GM18867 (cell line): ENCODE results near the gene MCC.

ENCODE experiments used
- ATAC-seq: cut with Tn5 transposase; IDR thresholded peaks from one replicate; pipeline ENCODE4 v1.9.1; 2021; ENCODE audit warnings: mild to moderate bottlenecking, moderate library complexity; ENCODE audit not compliant: unreplicated experiment

MCC gene

DNA sequence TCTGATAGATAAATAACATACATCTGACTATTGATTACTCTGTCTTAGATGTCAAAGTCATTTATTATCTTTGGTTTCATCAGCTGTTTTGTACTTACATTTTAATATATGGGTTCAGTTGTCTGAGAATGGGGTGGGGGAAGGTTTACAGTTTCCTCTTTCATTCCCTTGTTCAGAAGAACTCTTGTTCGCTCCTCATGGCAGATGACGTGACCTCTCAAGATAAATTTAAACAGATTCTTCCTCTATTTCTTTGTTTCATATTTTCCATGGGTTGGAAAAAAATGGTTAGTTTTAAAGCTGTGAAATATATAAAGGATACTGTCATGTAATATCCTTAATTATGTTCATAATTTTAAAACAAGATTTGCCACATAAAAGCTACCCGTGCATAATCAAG, 114.8 kb downstream of the MCC start:
- ATAC-seq = no peak

DNA sequence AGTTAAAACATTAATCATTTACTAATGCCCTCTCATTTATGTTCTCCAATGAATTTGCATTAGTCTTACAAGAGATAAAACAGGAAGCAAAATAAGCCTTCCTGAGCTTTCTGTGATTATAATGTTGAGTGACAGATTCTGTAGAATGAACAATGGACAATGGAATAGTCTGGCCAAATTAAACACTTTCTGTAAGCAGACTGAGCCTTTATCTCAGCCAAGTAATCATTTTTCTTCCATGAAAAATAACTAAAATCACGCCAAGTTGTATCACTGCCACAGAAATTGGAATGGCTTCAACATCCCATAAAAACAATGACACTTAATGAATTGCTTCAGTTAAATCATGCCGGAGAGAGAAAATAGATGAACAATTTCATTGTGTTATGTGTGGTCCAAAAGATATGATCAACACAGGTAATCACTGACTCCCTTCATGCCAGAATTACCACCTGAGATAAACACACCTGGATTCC, 116.5 kb downstream of the MCC start:
- ATAC-seq = no peak

DNA sequence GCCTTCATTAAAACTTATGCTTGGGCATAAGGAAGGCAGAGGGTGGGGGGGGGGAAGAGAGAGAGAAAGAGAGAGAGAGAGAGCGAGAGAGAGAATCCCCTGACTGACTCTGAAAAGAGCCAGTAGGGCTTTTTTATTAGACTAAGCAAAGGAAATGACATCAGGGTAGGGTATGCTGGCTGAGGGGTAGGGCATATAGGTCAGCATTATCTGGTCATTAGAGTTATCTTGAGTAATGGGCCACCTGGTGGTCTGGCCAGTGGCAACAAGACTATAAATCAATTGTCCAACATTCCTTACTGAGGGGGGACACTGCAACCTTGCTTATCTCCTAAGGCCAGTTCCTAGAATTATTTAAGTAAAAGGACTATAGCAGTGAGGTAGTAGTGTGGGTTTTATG, 120.7 kb downstream of the MCC start:
- no peak for ATAC-seq

DNA sequence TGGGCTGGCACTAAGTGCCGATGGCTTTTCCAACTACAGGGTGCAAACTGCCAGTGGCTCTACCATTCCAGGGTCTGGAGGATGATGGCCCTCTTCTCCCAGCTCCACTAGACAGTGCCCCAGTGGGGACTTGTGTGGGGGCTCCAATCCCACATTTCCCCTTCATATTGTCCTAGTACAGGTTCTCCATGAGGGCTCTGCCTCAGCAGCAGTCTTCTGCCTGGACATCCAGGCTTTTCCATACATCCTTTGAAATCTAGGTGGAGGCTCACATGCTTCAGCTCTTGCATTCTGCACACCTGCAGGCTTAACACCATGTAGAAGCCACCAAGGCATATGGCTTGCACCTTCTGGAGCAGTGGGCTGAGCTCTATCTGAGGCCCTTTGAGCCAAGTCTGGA, 123.8 kb downstream of the MCC start:
- no peak for ATAC-seq

DNA sequence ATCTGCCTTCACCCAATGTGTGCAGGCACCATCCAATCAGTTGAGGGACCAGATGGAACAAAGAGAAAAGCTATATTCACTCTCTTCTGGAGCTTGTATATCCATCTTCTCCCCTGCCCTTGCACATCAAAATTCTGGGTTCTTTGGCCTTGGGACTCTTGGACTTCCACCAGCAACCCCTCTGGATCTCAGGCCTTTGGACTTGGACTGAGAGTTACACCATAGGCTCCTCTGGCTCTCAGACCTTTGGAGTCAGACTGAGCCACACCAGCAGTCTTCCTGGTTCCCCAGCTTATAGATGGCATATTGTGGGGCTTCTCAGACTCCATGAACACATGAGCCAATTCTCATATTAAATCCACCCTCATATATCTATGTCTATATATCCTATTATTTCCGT, 126.6 kb downstream of the MCC start:
- ATAC-seq = no peak

DNA sequence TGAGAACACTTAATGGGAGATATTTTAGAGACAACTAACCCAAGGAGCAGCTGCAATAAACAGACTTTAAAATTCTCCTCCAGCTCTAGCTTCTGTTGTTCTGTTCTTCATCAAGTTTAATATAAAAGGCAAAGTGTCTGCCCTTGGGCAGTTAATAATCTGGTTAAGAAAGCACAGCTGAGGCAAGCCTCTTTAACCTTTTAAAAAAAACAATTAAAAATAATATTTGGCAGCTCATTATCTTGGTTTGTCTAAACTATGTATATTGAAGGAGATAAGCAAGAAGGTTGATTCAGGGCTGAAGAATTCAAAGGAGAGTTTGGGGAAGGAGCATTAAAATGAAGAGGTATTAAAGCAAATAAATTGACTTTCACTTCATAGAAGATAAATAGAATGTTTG, 128.8 kb downstream of the MCC start:
- no peak for ATAC-seq

DNA sequence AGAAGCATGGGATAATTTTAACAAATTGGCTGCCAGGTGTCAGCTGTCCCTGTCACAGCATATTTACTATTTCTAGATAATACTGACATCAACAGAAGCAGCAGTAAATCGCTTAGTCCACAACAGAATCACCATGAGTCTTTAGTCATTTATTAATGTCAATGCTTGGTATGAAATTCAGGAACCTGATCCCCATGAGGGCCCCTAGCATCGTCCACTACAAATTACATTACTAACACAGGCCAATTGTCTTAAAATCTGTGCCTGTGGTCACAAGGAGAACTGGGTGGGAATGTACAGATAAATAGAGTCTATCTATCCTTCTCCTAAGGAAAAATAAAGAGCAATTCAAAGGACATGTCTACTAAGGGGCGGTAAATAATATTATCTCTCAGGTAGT, 129.6 kb downstream of the MCC start:
- no peak for ATAC-seq

DNA sequence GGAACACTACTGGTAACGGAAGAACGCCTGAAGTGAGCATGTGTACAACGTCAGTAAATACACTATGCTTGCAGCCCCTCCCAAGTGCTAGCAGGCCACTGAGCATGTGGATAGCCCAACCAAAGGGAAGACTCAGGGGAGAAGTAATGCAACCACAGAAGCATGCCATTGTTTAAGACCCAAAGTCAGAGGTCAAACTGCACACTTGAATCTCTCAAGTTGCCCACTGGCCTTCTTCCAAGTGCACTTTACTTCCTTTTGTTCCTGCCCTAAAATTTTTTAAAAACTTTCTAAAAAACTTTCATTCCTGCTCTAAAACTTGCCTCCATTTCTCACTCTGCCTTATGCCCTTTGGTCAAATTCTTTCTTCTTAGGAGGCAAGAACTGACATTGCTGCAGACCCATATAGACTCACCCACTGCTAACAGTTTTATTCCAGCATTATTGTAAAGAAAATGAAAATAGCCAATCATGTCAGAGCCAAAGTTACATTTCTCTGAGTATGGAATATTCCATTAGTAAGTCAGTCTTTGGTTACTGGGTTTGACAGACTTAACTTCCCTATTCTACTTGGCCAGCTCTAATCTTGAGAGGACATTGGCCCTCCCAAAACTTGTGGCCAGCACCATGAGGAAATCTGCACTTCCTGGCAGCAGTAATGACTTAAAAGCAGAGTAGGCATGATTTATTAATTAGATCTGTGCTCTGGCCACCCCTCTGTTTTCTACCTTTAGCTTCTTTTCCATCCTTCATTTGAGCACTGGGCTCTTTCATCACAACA, 130.4 kb downstream of the MCC start:
- ATAC-seq = no peak

DNA sequence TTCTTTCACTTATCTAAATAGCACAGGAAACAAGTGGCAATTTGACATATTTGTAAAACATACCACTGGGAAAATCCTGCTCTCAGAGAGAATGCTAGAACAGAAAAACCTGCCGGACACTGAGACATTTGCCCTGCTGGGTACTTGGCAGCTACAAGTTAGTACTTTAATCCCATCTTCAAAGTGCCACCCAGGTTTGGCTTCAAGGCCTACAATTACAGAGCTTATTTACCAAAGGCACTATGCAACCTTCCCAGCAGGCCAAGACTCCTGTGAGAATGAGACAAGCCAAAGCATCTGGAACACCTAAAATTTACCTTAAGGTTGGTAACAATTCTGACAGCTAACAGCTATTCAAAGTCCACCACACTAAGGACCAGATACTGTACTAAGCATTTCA, 131.8 kb downstream of the MCC start:
- no peak for ATAC-seq

DNA sequence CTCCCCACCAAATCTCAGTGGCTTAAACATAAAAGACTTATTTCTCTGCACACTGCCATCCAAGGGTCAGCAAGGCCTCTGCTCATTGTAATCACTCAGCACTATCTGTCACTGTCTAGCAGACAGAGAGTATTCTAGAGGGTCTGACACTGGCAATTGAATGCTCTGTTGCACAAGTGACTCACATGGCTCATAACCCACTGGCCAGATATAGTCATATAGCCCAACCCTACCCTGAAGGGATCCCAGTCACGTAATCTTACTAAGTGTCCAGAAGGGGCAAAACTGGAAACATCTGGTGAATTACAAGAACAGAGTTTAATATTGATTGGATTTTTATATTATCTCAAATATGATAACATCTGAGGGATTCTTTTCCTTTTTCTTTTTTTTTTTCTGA, 134.2 kb downstream of the MCC start:
- no peak for ATAC-seq

DNA sequence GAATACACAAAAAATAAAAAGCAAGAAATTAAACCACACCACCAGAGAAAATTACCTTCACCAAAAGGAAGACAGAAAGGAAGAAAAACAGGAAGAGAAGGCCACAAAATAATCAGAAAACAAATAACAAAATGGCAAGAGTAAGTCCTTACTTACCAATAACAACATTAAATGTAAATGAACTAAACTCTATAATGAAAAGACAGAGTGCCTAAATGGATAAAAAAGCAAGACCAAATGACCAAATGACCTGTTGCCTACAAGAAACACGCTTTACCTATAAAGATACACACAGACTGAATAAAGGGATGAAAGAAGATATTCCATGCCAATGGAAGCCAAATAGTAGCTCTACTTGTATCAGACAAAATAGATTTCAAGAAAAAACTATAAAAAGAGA, 140.7 kb downstream of the MCC start:
- no peak for ATAC-seq

DNA sequence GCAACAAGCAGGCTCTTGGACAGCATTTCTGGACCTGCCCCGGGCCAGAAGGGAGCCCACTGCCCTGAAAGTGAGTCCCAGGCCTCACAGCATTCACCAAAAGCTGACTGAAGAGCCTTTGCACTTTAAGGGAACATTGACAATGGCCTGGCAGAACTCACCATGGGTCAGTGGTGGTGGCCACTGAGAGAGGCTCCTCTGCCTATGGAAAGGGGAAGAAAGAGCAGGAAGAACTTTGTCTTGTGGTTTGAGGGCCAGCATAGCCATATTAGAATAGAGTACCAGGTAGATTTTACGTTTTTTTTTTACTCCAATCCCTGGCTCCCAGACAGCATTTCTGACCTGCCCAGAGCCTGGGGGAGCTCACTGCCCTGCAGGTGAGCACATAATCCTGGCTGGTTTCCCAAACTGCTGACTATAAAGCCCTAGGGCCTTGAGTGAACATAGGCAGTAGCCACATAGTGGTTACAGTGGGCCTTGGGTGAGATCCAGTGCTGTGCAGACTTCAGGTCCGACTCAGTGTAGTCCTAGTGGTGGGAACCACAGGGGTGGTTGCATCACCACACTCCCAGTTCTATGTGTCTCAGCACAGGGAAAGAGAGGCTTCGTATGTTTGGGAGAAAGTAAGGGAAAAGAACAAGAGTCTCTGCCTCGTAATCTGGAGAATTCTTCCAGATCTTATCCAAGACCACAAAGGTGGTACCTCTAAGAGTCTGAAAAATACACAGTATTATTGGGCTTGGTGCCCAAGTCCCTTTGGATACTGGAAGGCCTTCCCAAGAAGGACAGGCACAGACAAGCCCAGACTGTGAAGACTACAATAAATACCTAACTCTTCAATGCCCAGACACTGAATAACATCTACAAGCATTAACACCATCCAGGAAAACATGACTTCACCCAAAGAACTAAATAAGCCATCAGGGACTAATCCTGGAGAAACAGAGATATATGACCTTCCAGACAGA, 143.0 kb downstream of the MCC start:
- ATAC-seq = no peak

DNA sequence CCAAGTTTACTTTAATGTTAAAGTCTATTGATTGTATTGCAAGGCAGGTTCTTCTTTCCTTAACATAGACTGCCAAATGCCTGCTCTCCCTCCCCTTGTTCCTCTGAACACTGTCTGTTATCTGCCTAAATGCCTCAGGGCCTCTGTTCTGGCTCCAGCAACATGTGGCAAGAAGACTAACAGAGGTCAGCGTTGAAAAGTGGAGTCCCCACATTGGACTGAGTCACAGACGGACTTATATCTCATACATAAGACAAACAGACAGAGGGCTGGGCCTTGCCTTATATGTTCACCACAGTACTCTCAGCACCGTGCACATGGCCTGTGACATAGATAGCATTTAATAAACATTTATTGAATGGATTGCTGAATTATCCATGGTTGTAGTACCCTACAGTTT, 144.9 kb downstream of the MCC start:
- ATAC-seq = no peak

DNA sequence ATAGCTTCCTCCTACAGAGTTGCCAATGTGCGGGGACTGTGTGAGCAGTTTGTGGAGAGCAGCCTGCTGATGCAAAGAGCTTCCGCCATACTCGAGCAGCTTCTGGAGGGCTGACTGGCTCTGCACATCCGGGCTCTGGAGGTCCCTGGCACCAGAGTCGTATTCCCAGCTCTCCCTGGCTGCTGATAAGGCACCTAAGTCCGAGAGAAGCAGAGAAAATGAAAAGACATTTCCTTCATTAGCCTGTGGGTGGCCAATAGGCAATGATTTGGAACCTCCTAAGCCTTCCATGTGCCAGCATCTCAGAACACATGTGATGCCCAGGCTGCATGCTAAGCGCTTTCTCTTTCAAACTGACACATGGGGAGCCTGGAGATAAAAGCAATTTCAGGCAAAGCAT, 147.7 kb downstream of the MCC start:
- ATAC-seq = no peak

DNA sequence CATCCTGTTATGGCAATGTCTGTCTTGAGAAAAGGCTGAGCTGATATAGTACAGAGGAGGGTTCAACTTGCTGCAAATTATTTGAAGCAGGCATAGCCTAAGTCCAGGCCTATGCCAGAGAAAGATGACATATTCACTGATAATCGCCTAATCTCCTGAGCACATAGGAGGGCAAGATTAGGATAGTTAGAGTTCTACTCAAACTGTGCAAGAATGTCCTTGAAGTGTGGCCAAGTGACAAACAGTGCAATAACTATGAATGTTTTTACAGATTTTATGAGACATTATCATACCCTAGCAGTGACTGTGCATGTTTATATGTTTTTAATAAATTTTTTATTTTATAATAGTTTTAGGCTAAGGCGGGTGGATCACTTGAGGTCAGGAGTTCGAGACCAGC, 149.6 kb downstream of the MCC start:
- no peak for ATAC-seq

DNA sequence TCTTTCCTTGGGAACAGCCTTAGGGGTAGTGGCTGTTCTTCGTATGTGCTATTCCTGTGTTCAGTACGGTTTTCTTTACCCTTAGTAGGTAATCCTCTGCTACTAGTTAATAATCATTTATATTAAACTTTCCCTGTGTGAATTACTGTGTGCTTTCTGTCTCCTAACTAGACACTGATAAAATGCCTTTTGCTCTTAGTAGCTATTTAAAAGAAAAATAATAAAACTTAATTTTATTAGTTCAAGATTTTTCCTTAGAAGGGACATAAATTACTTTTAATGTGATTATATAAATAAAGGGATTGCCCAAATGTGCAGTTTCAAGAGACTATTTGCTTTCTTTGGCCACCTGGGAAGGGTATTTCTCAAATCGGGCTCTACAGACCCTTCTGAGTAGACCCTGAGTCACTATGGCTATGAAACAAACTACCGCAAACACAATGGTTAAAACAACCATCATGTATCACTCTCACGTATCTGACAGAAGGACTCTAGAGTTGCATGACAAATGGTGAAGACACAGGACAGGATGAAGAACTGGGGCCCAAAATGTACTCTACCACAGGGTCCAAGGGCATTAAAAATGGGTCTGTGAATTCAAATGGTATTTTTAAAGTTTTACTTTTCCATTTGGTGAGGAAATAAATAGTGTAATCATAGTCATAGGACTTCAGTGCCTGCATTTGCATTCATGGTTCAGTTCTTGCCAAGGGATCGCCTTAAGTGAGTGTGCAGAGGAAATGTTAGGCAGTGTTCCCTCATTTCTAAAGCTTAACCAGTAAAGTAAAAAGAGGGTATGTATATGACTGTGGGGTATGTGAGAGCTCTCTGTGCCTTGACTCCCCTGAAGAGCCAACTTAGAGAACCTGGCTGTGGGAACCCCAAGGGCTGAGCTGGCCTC, 150.5 kb downstream of the MCC start:
- no peak for ATAC-seq

DNA sequence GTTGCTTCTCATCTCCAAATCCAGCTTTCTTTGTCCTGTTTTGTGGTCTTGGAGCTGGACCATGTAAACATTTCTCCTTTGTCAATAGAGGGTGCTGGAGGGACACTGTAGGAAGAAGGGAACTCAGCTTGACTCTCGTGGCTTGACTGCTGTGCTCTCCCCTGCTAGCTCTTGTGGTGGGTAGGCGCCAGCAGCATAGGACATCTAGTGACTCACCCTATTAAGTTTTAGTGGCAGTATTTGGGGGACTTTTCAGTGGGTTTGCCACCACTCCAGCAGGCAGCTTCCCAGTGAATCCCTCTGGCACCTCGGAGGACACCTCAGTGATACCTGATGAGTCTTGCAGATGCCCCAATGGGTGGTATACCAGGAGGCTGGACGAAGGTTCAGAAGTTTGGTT, 151.3 kb downstream of the MCC start:
- peak; percentile 56 for ATAC-seq

DNA sequence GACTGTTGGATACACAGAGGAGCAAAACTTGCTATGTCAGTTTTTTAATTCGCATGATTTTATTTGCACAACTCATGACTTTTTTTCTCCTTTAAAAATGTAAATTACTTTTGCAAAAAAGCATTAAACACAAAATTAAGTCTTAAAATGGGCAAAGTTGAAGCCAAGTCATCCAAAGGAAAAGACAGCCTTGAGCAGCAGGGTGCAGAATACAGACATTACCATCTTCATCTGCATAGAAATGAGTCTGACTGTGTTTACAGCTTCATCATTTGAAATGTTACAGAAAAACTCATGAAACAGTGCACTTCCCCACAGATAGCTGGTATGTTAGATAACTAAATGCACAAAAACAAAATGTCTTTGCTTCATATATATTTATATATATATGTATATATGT, 154.8 kb downstream of the MCC start:
- no peak for ATAC-seq

DNA sequence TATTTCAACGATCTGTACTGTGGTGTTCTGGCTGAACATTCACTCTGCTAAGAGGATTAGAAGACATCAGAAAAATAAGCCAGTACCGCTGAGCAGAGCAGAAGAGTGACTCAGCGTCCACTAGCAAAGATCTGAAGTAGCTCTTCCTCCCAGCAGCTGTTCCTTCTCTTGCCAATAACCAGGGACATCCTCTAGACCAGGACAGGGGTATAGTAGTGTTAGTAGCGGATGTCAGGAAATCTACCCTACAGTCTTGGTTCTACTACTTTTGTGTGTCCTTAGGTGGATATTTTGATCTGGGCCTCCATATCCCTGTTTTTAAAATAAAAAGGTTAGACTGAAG, 157.1 kb downstream of the MCC start:
- ATAC-seq = no peak

DNA sequence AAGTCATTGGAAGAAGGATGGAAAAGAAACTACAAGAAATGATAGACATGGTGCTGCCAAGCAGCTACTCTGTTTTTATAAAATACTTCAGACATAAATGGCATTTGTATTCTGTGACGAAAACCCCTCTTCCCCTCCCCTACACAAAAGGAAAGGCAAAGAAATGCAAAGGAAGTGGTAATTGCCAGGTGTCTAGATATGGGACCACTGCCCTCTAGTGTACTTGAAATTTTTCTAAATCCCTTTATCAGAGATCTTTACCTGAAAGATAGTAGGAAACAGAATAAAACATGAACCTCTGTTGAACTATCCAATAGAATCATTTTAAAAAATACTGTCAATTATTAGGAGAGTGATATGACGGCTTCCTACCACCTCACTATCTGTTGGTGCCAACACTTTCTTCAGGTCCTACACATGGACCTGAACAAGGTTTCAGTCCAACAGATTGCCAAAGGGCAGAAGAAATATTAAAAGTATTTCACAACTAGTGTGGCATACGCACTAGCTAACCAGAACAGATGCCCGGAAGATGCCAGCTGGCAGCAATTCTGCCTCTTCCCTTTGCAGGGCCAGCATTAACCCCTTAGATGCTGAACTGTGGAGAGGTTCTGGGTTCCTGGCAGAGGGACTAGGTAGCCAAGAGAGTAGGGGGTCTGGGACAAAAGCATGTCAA, 157.6 kb downstream of the MCC start:
- ATAC-seq = peak; percentile 81

DNA sequence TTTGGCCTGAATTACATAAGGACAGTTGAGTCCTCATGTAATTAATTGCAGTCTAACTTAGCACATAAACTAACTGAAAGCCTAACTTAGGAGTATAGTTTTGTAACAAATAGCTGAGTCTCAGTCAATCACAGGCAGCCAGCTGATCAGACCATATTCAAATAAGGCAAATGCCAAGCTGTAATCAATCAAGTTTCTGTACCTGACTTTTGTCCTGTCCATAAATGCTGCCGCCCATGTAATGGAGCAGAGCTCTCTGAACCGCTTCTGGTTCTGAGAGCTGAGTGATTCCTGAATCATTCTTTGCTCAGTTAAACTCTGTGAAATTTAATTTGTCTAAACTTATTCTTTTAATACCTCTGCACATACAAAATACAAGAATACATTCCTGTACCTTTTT, 158.3 kb downstream of the MCC start:
- peak; percentile 24 for ATAC-seq
